HG03066 (cell line): ENCODE measurements around the gene TRPM8.
"Not testable (repeated sequence)": the region's sequence is repeated elsewhere in the genome, so short reads cannot be mapped to it uniquely, and the experiment has no call there.

Experiments used
- ATAC-seq: cut with Tn5 transposase; IDR thresholded peaks from one replicate; pipeline ENCODE4 v1.9.1; 2021; ENCODE audit warnings: low read depth; ENCODE audit not compliant: unreplicated experiment

The TRPM8 gene

GRCh38 chr2:233935426-233935825 is 18.3 kb downstream of the TRPM8 start:
- ATAC-seq = no peak

- no peak for ATAC-seq
Observed at GRCh38 chr2:233936089-233936488, 18.9 kb downstream of the TRPM8 start.

GRCh38 chr2:233938676-233939370 is 21.6 kb downstream of the TRPM8 start:
- no peak for ATAC-seq

- ATAC-seq = no peak
Observed at GRCh38 chr2:233940376-233941276, 23.5 kb downstream of the TRPM8 start.

GRCh38 chr2:233942731-233943130 is 25.6 kb downstream of the TRPM8 start:
- no peak for ATAC-seq

- ATAC-seq = no peak
Observed at GRCh38 chr2:233944269-233944668, 27.1 kb downstream of the TRPM8 start.

- no peak for ATAC-seq
Observed at GRCh38 chr2:233944722-233945121, 27.5 kb downstream of the TRPM8 start.

GRCh38 chr2:233945146-233945545 is 28.0 kb downstream of the TRPM8 start:
- ATAC-seq = no peak

GRCh38 chr2:233950078-233950825 is 33.1 kb downstream of the TRPM8 start:
- no peak for ATAC-seq

- no peak for ATAC-seq
Observed at GRCh38 chr2:233952335-233952734, 35.2 kb downstream of the TRPM8 start.

- ATAC-seq = no peak
Observed at GRCh38 chr2:233953087-233953801, 36.1 kb downstream of the TRPM8 start.

GRCh38 chr2:233960203-233960602 is 43.0 kb downstream of the TRPM8 start:
- ATAC-seq = no peak

- ATAC-seq = no peak
Observed at GRCh38 chr2:233961905-233962304, 44.7 kb downstream of the TRPM8 start.

GRCh38 chr2:233964581-233964980 is 47.4 kb downstream of the TRPM8 start:
- ATAC-seq = no peak

- no peak for ATAC-seq
Observed at GRCh38 chr2:233965032-233965603, 47.9 kb downstream of the TRPM8 start.

- not testable (repeated sequence) for ATAC-seq
Observed at GRCh38 chr2:233965646-233966045, 48.5 kb downstream of the TRPM8 start.

GRCh38 chr2:233966388-233966787 is 49.2 kb downstream of the TRPM8 start:
- ATAC-seq = no peak

GRCh38 chr2:233967164-233967563 is 50.0 kb downstream of the TRPM8 start:
- ATAC-seq = no peak

GRCh38 chr2:233968556-233968955 is 51.4 kb downstream of the TRPM8 start:
- ATAC-seq = no peak

GRCh38 chr2:233972460-233972859 is 55.3 kb downstream of the TRPM8 start:
- ATAC-seq = not testable (repeated sequence)
